Keratinocyte (primary cell): Measurements from ENCODE around the gene TDRD10. TPM values are rescaled to one million over a fixed set of nuclear protein-coding genes. Genes with fewer than 3 reads are reported as not detected.

Experiments
- DNase-seq: peaks from one replicate; pipeline ENCODE4 v3.0.0-alpha.2; 2011; ENCODE audit warnings: low read depth, missing footprints, low spot score
- FAIRE-seq: peaks from 2 replicates; lab custom pipeline; 2011; peaks lifted over from hg19 to GRCh38; lab: Jason Lieb, UNC
- H2AFZ ChIP-seq: 2 replicates; pipeline ENCODE4 v1.6.0; 2012; ENCODE audit warnings: low read length, control low read depth, inconsistent platforms; ENCODE audit not compliant: control insufficient read depth
- H3K27ac ChIP-seq: 2 replicates; pipeline ENCODE4 v1.5.1; 2011; ENCODE audit warnings: low read length; ENCODE audit not compliant: control insufficient read depth, insufficient read depth
- H3K27me3 ChIP-seq: 3 replicates; pipeline ENCODE4 v1.6.0; 2011; ENCODE audit warnings: low read length; ENCODE audit not compliant: control insufficient read depth, insufficient read depth; ENCODE audit errors: extremely low read depth
- H3K36me3 ChIP-seq, 2 experiments: 2 replicates in 1 of 2; 3 replicates in 1 of 2; pipeline ENCODE4 v1.5.1; 2011; ENCODE audit warnings: low read length in 2 of 2, mild to moderate bottlenecking in 1 of 2; ENCODE audit not compliant: control insufficient read depth in 2 of 2, insufficient read depth in 2 of 2; ENCODE audit errors: extremely low read depth in 1 of 2
- H3K4me1 ChIP-seq: 3 replicates; pipeline ENCODE4 v1.5.1; 2011; ENCODE audit warnings: low read length; ENCODE audit not compliant: control insufficient read depth, insufficient read depth; ENCODE audit errors: extremely low read depth
- H3K4me2 ChIP-seq: 3 replicates; pipeline ENCODE4 v1.6.0; 2011; ENCODE audit warnings: low read depth, low read length; ENCODE audit not compliant: control insufficient read depth, insufficient read depth; ENCODE audit errors: extremely low read depth
- H3K4me3 ChIP-seq, 3 experiments: fragments of 200-600 bp in 1 of 3; sonication (generic) in 1 of 3; 2 replicates in 2 of 3; 3 replicates in 1 of 3; pipeline ENCODE4 v1.5.1; 2011 to 2016; ENCODE audit warnings: low read length in 3 of 3, mild to moderate bottlenecking in 3 of 3, control low read depth in 2 of 3, inconsistent platforms in 1 of 3, low read depth in 1 of 3, mixed read lengths in 1 of 3, mixed run types in 1 of 3, moderate library complexity in 1 of 3; ENCODE audit not compliant: control insufficient read depth in 2 of 3, insufficient read depth in 2 of 3; ENCODE audit errors: extremely low read depth in 1 of 3
- H3K79me2 ChIP-seq: 2 replicates; pipeline ENCODE4 v1.6.0; 2012; ENCODE audit warnings: low read length; ENCODE audit not compliant: control insufficient read depth, insufficient read depth
- H3K9ac ChIP-seq: 3 replicates; pipeline ENCODE4 v1.6.0; 2011; ENCODE audit warnings: low read length; ENCODE audit not compliant: control insufficient read depth, insufficient read depth; ENCODE audit errors: extremely low read depth
- H3K9me1 ChIP-seq: 3 replicates; pipeline ENCODE4 v1.6.0; 2011; ENCODE audit warnings: low read length; ENCODE audit not compliant: control insufficient read depth, insufficient read depth; ENCODE audit errors: extremely low read depth
- H3K9me3 ChIP-seq: 2 replicates; pipeline ENCODE4 v1.5.1; 2012; ENCODE audit warnings: low read depth, low read length; ENCODE audit not compliant: control insufficient read depth
- H4K20me1 ChIP-seq: 3 replicates; pipeline ENCODE4 v1.6.0; 2011; ENCODE audit warnings: low read length; ENCODE audit not compliant: control insufficient read depth, insufficient read depth; ENCODE audit errors: extremely low read depth
- EZH2 ChIP-seq: IDR thresholded peaks from one replicate; pipeline ENCODE4 v1.6.1; 2012; ENCODE audit warnings: inconsistent platforms, mild to moderate bottlenecking, low read length, moderate library complexity
- dilution Hi-C: fragments of 300-500 bp; cut with MboI; formaldehyde crosslinking; loops from one replicate; pipeline ENCODE4 v1.7.0; 2020; ENCODE audit warnings: low sequenced_read_pairs; ENCODE audit not compliant: extremely low pct_ligation_motif_present
- polyA plus RNA-seq, 5 experiments: library from polyadenylated mRNA; depleted of rRNA in 3 of 5; stranded (reverse) in 3 of 5; stranded (forward) in 1 of 5; unstranded in 1 of 5; fragments of >200 nt; gene quantifications; 1 replicate in 1 of 5; 2 replicates in 3 of 5; 3 replicates in 1 of 5; pipeline versions ENCODE4 v1.2.1 to v1.2.3, GENCODE V29; 2011 to 2012; ENCODE audit warnings: missing spikeins in 2 of 5, low read depth in 1 of 5, low replicate concordance in 1 of 5
- TF ChIP-seq, protein P1 (sequence below), 3 experiments: IDR thresholded peaks in 1 of 3; conservative IDR thresholded peaks in 1 of 3; optimal IDR thresholded peaks in 1 of 3; 2 replicates in 2 of 3; 3 replicates in 1 of 3; pipeline versions ENCODE3 to v1.5.1; 2011; ENCODE audit warnings: low read length in 3 of 3, mild to moderate bottlenecking in 3 of 3, moderate library complexity in 2 of 3, control low read depth in 1 of 3, inconsistent platforms in 1 of 3; ENCODE audit not compliant: insufficient read depth in 2 of 3; ENCODE audit errors: extremely low read depth in 1 of 3

TDRD10 gene
- polyA plus RNA-seq, 1 donor (not counting 4 experiments of a cell fraction or from before 2014, with no cell fraction given): not detected

DNA sequence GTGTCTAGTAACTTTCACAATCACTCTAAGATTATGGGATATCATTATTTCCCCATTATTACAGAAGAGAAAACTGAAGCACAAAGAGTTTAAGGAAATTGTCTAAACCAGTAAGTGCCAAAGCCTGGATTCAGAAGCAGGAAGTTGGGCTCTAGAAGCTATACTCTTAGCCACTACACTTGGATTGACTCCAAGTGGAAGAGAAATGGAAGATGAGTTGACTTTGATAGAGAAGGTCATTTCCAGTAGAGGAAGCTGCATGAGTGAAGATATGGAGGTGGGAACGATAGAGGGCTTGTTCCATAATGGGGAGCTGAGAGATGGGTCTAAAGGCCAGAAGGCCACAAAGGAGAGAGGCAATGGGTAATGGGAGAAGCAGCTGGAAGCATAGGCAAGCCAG, 11.7 kb upstream of the TDRD10 start:
- Histone ChIP-seq H3K9me1 (no peaks in the 10 kb centered on the region), H3K79me2 (no peaks in the 10 kb centered on the region), H3K27me3 (peaks cover 30% of the 10 kb centered on the region), H3K27ac (no peak overlapping the region), H3K36me3 (no peaks in the 10 kb centered on the region), H3K9me3 (no peaks in the 10 kb centered on the region), H3K9ac (no peak overlapping the region), H3K4me1 (no peaks in the 10 kb centered on the region), H3K4me2 (no peak overlapping the region), H4K20me1 (no peaks in the 10 kb centered on the region), H2AFZ (no peak overlapping the region), H3K4me3 (no peak overlapping the region)
- FAIRE-seq (no peak), DNase-seq (no peak)
- dilution Hi-C loops: no loop called here
- no peak for TF ChIP-seq EZH2
- TF ChIP-seq, protein P1, sequence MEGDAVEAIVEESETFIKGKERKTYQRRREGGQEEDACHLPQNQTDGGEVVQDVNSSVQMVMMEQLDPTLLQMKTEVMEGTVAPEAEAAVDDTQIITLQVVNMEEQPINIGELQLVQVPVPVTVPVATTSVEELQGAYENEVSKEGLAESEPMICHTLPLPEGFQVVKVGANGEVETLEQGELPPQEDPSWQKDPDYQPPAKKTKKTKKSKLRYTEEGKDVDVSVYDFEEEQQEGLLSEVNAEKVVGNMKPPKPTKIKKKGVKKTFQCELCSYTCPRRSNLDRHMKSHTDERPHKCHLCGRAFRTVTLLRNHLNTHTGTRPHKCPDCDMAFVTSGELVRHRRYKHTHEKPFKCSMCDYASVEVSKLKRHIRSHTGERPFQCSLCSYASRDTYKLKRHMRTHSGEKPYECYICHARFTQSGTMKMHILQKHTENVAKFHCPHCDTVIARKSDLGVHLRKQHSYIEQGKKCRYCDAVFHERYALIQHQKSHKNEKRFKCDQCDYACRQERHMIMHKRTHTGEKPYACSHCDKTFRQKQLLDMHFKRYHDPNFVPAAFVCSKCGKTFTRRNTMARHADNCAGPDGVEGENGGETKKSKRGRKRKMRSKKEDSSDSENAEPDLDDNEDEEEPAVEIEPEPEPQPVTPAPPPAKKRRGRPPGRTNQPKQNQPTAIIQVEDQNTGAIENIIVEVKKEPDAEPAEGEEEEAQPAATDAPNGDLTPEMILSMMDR (optimal IDR thresholded peaks at IDR 0.05 in 1 of 3, IDR thresholded peaks at IDR 0.05 in 1 of 3, conservative IDR thresholded peaks at IDR 0.05 in 1 of 3; ENCODE audit: extremely low read depth in 1 of 3, insufficient read depth in 2 of 3, low read length in 3 of 3): no peak

DNA sequence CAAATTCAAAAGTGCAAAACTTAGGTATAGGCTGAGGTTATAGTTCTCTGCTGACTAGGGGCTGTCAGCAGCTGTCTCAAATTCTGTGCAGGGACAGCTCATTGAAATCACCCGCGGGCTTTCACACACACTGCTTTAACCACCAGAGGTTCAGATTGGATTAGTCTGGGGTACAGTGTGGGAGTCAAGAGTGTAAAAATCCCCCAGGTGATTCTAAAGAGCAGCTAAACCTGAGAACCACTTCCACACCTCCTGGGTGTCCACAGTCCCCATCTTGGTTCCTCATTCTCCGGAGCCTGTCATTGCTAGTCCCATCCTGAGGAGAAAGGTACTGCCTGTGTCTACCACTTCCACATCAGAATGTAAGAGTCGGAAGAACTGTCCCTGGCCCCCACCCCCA, 9.9 kb upstream of the TDRD10 start:
- Histone ChIP-seq H3K9me3 (no peaks in the 10 kb centered on the region), H3K9me1 (no peaks in the 10 kb centered on the region), H4K20me1 (no peaks in the 10 kb centered on the region), H3K27me3 (peaks cover 18% of the 10 kb centered on the region), H3K9ac (no peak overlapping the region), H3K4me1 (peaks cover 3% of the 10 kb centered on the region), H3K27ac (no peak overlapping the region), H2AFZ (no peak overlapping the region), H3K4me2 (no peak overlapping the region), H3K79me2 (no peaks in the 10 kb centered on the region), H3K36me3 (no peaks in the 10 kb centered on the region), H3K4me3 (no peak overlapping the region)
- FAIRE-seq (no peak), DNase-seq (no peak)
- TF ChIP-seq, protein P1 (optimal IDR thresholded peaks at IDR 0.05 in 1 of 3, IDR thresholded peaks at IDR 0.05 in 1 of 3, conservative IDR thresholded peaks at IDR 0.05 in 1 of 3; ENCODE audit: extremely low read depth in 1 of 3, insufficient read depth in 2 of 3, low read length in 3 of 3): no peak
- TF ChIP-seq EZH2: no peak
- dilution Hi-C loops: no loop called here
